Astrocyte (in vitro differentiated cells and primary cell): ENCODE data around the gene SCTR. TPM values are rescaled to one million over a fixed set of nuclear protein-coding genes. Genes with fewer than 3 reads are reported as not detected.

ENCODE experiments used
- DNase-seq: peaks from one replicate; pipeline ENCODE4 v3.0.0-alpha.2; 2010; ENCODE audit warnings: low read depth
- FAIRE-seq: peaks from 2 replicates; lab custom pipeline; 2011; peaks lifted over from hg19 to GRCh38; lab: Jason Lieb, UNC
- H2AFZ ChIP-seq: 2 replicates; pipeline ENCODE4 v1.6.0; 2012; ENCODE audit warnings: low read depth, low read length, inconsistent platforms
- H3K27ac ChIP-seq: 2 replicates; pipeline ENCODE4 v1.5.1; 2011; ENCODE audit warnings: low read depth, low read length, inconsistent platforms
- H3K27me3 ChIP-seq: 2 replicates; pipeline ENCODE4 v1.6.0; 2011; ENCODE audit warnings: low read length, inconsistent platforms; ENCODE audit not compliant: insufficient read depth
- H3K36me3 ChIP-seq: 2 replicates; pipeline ENCODE4 v1.5.1; 2011; ENCODE audit warnings: low read length, inconsistent platforms; ENCODE audit not compliant: insufficient read depth
- H3K4me1 ChIP-seq: 2 replicates; pipeline ENCODE4 v1.5.1; 2011; ENCODE audit warnings: low read length, inconsistent platforms; ENCODE audit not compliant: insufficient read depth
- H3K4me2 ChIP-seq: 2 replicates; pipeline ENCODE4 v1.6.0; 2012; ENCODE audit warnings: low read length, inconsistent platforms
- H3K4me3 ChIP-seq: 2 replicates; pipeline ENCODE4 v1.5.1; 2011; ENCODE audit warnings: low read depth, mild to moderate bottlenecking, low read length, inconsistent platforms; ENCODE audit not compliant: insufficient read depth
- H3K79me2 ChIP-seq: 2 replicates; pipeline ENCODE4 v1.6.0; 2012; ENCODE audit warnings: mild to moderate bottlenecking, low read length, inconsistent platforms; ENCODE audit not compliant: insufficient read depth
- H3K9ac ChIP-seq: 2 replicates; pipeline ENCODE4 v1.6.0; 2012; ENCODE audit warnings: mild to moderate bottlenecking, low read length, inconsistent platforms
- H3K9me3 ChIP-seq: 2 replicates; pipeline ENCODE4 v1.5.1; 2012; ENCODE audit warnings: low read depth, mild to moderate bottlenecking, low read length, inconsistent platforms; ENCODE audit not compliant: insufficient read depth
- H4K20me1 ChIP-seq: 2 replicates; pipeline ENCODE4 v1.6.0; 2012; ENCODE audit warnings: low read length, inconsistent platforms; ENCODE audit not compliant: insufficient read depth
- H3K27ac Mint-ChIP-seq: one replicate; pipeline ENCODE4 v1.8.0; 2021; ENCODE audit warnings: mild to moderate bottlenecking, mixed read lengths; ENCODE audit not compliant: unreplicated experiment
- H3K27me3 Mint-ChIP-seq: one replicate; pipeline ENCODE4 v1.8.0; 2021; ENCODE audit warnings: low read depth, mixed read lengths; ENCODE audit not compliant: unreplicated experiment
- H3K36me3 Mint-ChIP-seq: one replicate; pipeline ENCODE4 v1.8.0; 2021; ENCODE audit warnings: low read depth, mixed read lengths; ENCODE audit not compliant: unreplicated experiment
- H3K4me1 Mint-ChIP-seq: one replicate; pipeline ENCODE4 v1.8.0; 2021; ENCODE audit warnings: low read depth, mixed read lengths; ENCODE audit not compliant: unreplicated experiment
- H3K4me3 Mint-ChIP-seq: one replicate; pipeline ENCODE4 v1.8.0; 2021; ENCODE audit warnings: mild to moderate bottlenecking, moderate library complexity, mixed read lengths; ENCODE audit not compliant: unreplicated experiment
- H3K9me3 Mint-ChIP-seq: one replicate; pipeline ENCODE4 v1.8.0; 2021; ENCODE audit warnings: mild to moderate bottlenecking, mixed read lengths; ENCODE audit not compliant: unreplicated experiment
- CTCF ChIP-seq: IDR thresholded peaks from 2 replicates; pipeline ENCODE4 v1.5.1; 2011; ENCODE audit warnings: low read depth, mild to moderate bottlenecking, inconsistent platforms, low read length, moderate library complexity; ENCODE audit not compliant: insufficient read depth
- EZH2 ChIP-seq: IDR thresholded peaks from 2 replicates; pipeline ENCODE4 v1.6.1; 2012; ENCODE audit warnings: mild to moderate bottlenecking, low read length, inconsistent platforms; ENCODE audit not compliant: insufficient read depth
- total RNA-seq: library from RNA; stranded (reverse); gene quantifications from 2 replicates; pipeline ENCODE4 v1.2.1, GENCODE V29; 2021

Gene SCTR
- total RNA-seq, 1 donor from 2014 or later: not detected

GRCh38 chr2:119536707-119537106, 12.4 kb upstream of the SCTR start:
- Histone ChIP-seq H3K4me2 (no peak overlapping the region), H3K79me2 (no peaks in the 10 kb centered on the region), H3K36me3 (no peaks in the 10 kb centered on the region), H4K20me1 (no peaks in the 10 kb centered on the region), H3K27me3 (no peaks in the 10 kb centered on the region), H3K9ac (no peak overlapping the region), H3K4me3 (no peak overlapping the region), H3K27ac (no peak overlapping the region), H3K4me1 (no peaks in the 10 kb centered on the region), H3K9me3 (no peaks in the 10 kb centered on the region), H2AFZ (no peak overlapping the region)
- Mint-ChIP-seq H3K27ac (no peak overlapping the region), H3K4me3 (no peak overlapping the region), H3K4me1 (no peaks in the 10 kb centered on the region), H3K36me3 (no peaks in the 10 kb centered on the region), H3K9me3 (peaks cover 10% of the 10 kb centered on the region), H3K27me3 (peaks cover 7% of the 10 kb centered on the region)
- FAIRE-seq (no peak), DNase-seq (no peak)
- TF ChIP-seq EZH2 (no peak), CTCF (no peak)

- Histone ChIP-seq H2AFZ (no peak overlapping the region), H3K79me2 (no peaks in the 10 kb centered on the region), H4K20me1 (no peaks in the 10 kb centered on the region), H3K4me3 (no peak overlapping the region), H3K36me3 (no peaks in the 10 kb centered on the region), H3K4me2 (no peak overlapping the region), H3K27ac (no peak overlapping the region), H3K9me3 (no peaks in the 10 kb centered on the region), H3K27me3 (no peaks in the 10 kb centered on the region), H3K4me1 (no peaks in the 10 kb centered on the region), H3K9ac (no peak overlapping the region)
- Mint-ChIP-seq H3K4me3 (no peak overlapping the region), H3K27me3 (peaks cover 6% of the 10 kb centered on the region), H3K9me3 (peaks cover 10% of the 10 kb centered on the region), H3K27ac (no peak overlapping the region), H3K36me3 (no peaks in the 10 kb centered on the region), H3K4me1 (no peaks in the 10 kb centered on the region)
- FAIRE-seq (no peak), DNase-seq (no peak)
- TF ChIP-seq CTCF (no peak), EZH2 (no peak)
These were observed 11.9 kb upstream of the SCTR start for GRCh38 chr2:119536211-119536610.

- peaks cover 10% of the 10 kb centered on the region for H3K9me3 Mint-ChIP-seq
- no peaks in the 10 kb centered on the region for H4K20me1 ChIP-seq
- H3K4me1 ChIP-seq: no peaks in the 10 kb centered on the region
- H3K4me3 Mint-ChIP-seq: no peak overlapping the region
- H3K4me1 Mint-ChIP-seq: no peaks in the 10 kb centered on the region
- H3K9ac ChIP-seq: no peak overlapping the region
- H3K4me3 ChIP-seq: no peak overlapping the region
- no peak overlapping the region for H3K4me2 ChIP-seq
- FAIRE-seq: no peak
- H2AFZ ChIP-seq: no peak overlapping the region
- H3K36me3 Mint-ChIP-seq: no peaks in the 10 kb centered on the region
- H3K27me3 ChIP-seq: no peaks in the 10 kb centered on the region
- H3K79me2 ChIP-seq: no peaks in the 10 kb centered on the region
- H3K36me3 ChIP-seq: no peaks in the 10 kb centered on the region
- no peaks in the 10 kb centered on the region for H3K9me3 ChIP-seq
- no peak for DNase-seq
- no peak overlapping the region for H3K27ac ChIP-seq
- H3K27me3 Mint-ChIP-seq: peaks cover 8% of the 10 kb centered on the region
- H3K27ac Mint-ChIP-seq: no peak overlapping the region
- TF ChIP-seq EZH2 (no peak), CTCF (no peak)
These were observed 9.3 kb upstream of the SCTR start for GRCh38 chr2:119533560-119533959.
